Neural progenitor cell (in vitro differentiated cells): ENCODE data around the gene FAM13C.

Experiments used
- CTCF ChIP-seq: fragments of 200-600 bp; sonication (generic); IDR thresholded peaks from 2 replicates; pipeline ENCODE4 v1.5.1; 2017; ENCODE audit warnings: antibody characterized with exemption, mild to moderate bottlenecking
- EZH2 ChIP-seq: fragments of 200-600 bp; sonication (generic); IDR thresholded peaks from 2 replicates; pipeline ENCODE4 v1.6.1; 2017; ENCODE audit warnings: antibody characterized with exemption, mild to moderate bottlenecking, moderate library complexity
- EZH2phosphoT487 ChIP-seq: fragments of 200-600 bp; sonication (generic); IDR thresholded peaks from 2 replicates; pipeline ENCODE4 v1.6.1; 2017; ENCODE audit warnings: antibody characterized with exemption

- no peak for TF ChIP-seq CTCF
- no peak for TF ChIP-seq EZH2phosphoT487
- TF ChIP-seq EZH2 = no peak
Measured at GRCh38 chr10:59388671-59388976, 26.3 kb upstream of the FAM13C start.
